AG04449 (cell line): ENCODE data around the gene BRIP1.

ENCODE experiments used
- CTCF ChIA-PET: fragments of 350-600 bp; formaldehyde crosslinking; extraction: SDS; loops from one replicate; lab custom pipeline; 2021; ENCODE audit warnings: antibody characterized with exemption; lab: Yijun Ruan, JAX
- POLR2A ChIA-PET: fragments of 400-600, 350-600 bp; formaldehyde crosslinking; extraction: SDS; loops from one replicate; lab custom pipeline; 2020; ENCODE audit warnings: antibody characterized with exemption, inconsistent platforms; lab: Yijun Ruan, JAX
- DNase-seq: peaks from one replicate; pipeline ENCODE4 v3.0.0-alpha.2; 2010; ENCODE audit warnings: low read depth, low spot score
- H3K4me3 ChIP-seq: 2 replicates; pipeline ENCODE4 v1.5.1; 2011; ENCODE audit warnings: low read depth, mild to moderate bottlenecking, control low read depth, low read length
- CTCF ChIP-seq: IDR thresholded peaks from one replicate; pipeline ENCODE4 v1.5.1; 2011; ENCODE audit warnings: mild to moderate bottlenecking, moderate library complexity, low read length, control low read depth, inconsistent platforms; ENCODE audit not compliant: insufficient read depth; ENCODE audit errors: missing control alignments

Gene BRIP1

GRCh38 chr17:61805399-61805798 is 57.9 kb downstream of the BRIP1 start:
- peak; percentile 50 for DNase-seq
- TF ChIP-seq CTCF, result no peak
- H3K4me3 ChIP-seq, result no peak overlapping the region
- ChIA-PET POLR2A (interaction anchor here (0.6 kb wide), 1 partner anchor 95 kb away, joined by 4 read pairs; no protein-coding TSS in a partner anchor), CTCF (interaction anchor here (0.8 to 2.5 kb wide), 3 partner anchors 32 to 393 kb away, joined by 3 to 6 read pairs (median 4); no protein-coding TSS in a partner anchor)

DNA sequence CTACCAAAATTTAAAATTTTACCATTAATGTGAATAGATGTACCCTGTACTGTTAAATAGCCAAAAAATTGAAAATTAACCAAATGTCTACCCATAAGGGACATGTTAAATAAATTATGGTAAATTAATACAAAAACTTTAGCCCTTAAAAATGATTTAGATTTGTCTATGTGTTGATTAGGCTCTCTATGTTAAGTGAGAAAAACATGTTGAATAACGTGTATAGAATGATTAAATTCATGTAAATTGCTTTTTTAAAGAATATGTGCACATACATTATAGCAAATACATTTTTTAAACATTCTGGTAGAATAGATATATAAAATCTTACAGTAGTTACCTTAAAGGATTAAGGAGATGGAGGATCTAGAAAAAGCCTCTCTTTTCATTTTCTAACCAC is 59.5 kb downstream of the BRIP1 start:
- POLR2A ChIA-PET, result no interaction called here
- no peak for DNase-seq
- no peak overlapping the region for H3K4me3 ChIP-seq
- CTCF ChIA-PET, result no interaction called here
- TF ChIP-seq CTCF, result no peak

DNA sequence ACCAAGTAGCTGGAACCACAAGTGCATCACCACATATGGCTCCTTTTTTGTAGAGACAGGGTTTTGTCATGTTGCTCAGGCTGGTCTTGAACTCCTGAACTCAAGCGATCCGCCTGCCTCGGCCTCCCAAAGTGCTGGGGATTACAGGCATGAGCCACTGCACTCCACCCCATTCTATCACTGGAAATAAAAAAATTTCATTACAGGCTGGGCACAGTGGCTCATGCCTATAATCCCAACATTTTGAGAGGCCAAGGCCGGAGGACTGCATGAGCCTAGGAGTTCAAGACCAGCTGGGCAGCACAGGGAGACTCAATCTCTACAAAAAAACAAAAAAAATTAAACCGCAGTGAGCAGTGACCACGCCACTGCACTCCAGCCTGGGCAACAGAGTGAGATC is 60.1 kb downstream of the BRIP1 start:
- TF ChIP-seq CTCF, result no peak
- H3K4me3 ChIP-seq, result no peak overlapping the region
- ChIA-PET POLR2A (no interaction called here), CTCF (no interaction called here)
- DNase-seq, result no peak

DNA sequence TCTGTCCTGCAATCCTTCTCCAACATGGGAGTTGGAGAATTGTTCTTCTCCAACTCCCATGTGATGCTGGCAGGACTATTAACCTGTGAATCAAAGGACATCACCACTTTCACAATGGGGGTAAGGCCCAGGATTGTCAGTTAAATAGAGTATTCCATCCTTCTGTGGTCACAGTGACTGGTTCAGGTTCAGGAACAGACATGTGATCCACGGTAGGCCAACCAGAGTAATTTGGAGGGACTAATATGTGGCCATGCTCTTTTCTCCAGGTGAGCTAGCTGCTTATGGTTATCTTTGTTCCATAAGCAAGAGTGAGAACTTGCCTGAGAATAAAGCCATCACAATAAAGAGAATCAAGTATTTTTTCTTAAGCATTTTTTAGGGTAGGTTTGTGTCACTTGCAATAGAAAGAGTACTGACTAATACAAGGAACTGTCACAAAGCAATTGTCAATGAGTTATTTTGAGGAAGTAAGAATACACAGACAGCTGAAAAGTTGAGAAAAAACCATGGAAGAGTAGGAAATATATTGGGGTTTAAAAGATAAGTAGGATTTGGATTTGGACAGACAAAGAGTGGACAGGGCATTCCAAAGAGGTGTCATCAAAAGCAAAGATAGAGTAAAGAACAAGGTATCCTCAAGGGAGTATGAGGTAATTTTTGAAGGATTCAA is 63.4 kb downstream of the BRIP1 start:
- TF ChIP-seq CTCF, result no peak
- ChIA-PET CTCF (no interaction called here), POLR2A (no interaction called here)
- no peak overlapping the region for H3K4me3 ChIP-seq
- DNase-seq, result no peak

- TF ChIP-seq CTCF, result no peak
- H3K4me3 ChIP-seq, result no peak overlapping the region
- ChIA-PET CTCF (no interaction called here), POLR2A (no interaction called here)
- DNase-seq, result no peak
Observed at GRCh38 chr17:61797283-61797682, 66.0 kb downstream of the BRIP1 start.

- CTCF ChIA-PET, result no interaction called here
- POLR2A ChIA-PET, result no interaction called here
- no peak for TF ChIP-seq CTCF
- H3K4me3 ChIP-seq, result no peak overlapping the region
- no peak for DNase-seq
Observed at GRCh38 chr17:61795546-61795945, 67.8 kb downstream of the BRIP1 start.
